HG02943 (cell line): Measurements from ENCODE around the gene PAIP2.
"Not testable (repeated sequence)": the region's sequence is repeated elsewhere in the genome, so short reads cannot be mapped to it uniquely, and the experiment has no call there.

Experiments
- ATAC-seq: cut with Tn5 transposase; IDR thresholded peaks from one replicate; pipeline ENCODE4 v1.9.1; 2021; ENCODE audit warnings: mild to moderate bottlenecking, low read depth, moderate library complexity; ENCODE audit not compliant: unreplicated experiment

The PAIP2 gene

GRCh38 chr5:139341689-139342422 lies at the start of gene PAIP2:
Gene PAIP2 (plus strand): TSS chr5:139341854. CDS start chr5:139363785, 21,931 bp downstream.
- ATAC-seq = peak; percentile 89

GRCh38 chr5:139293202-139293506 lies 48.5 kb upstream of the PAIP2 start:
- ATAC-seq = no peak

- peak; percentile 79 for ATAC-seq
These were observed 47.9 kb upstream of the PAIP2 start, which contains the start of gene MATR3 for GRCh38 chr5:139293507-139294373. Gene MATR3 (plus strand): TSS chr5:139293740. CDS start chr5:139307416, 13,676 bp downstream.

GRCh38 chr5:139294374-139295165 lies 47.1 kb upstream of the PAIP2 start:
- peak; percentile 30 for ATAC-seq

- ATAC-seq = no peak
These were observed 46.2 kb upstream of the PAIP2 start for GRCh38 chr5:139295346-139296057.

- ATAC-seq = no peak
These were observed 45.5 kb upstream of the PAIP2 start for GRCh38 chr5:139296198-139296597.

GRCh38 chr5:139296862-139297326 lies 44.8 kb upstream of the PAIP2 start:
- ATAC-seq = no peak

- ATAC-seq = no peak
These were observed 44.1 kb upstream of the PAIP2 start for GRCh38 chr5:139297439-139298133.

GRCh38 chr5:139298242-139298641 lies 43.4 kb upstream of the PAIP2 start:
- no peak for ATAC-seq

- ATAC-seq = no peak
These were observed 42.2 kb upstream of the PAIP2 start for GRCh38 chr5:139299486-139299885.

GRCh38 chr5:139301808-139302499 lies 39.7 kb upstream of the PAIP2 start:
- no peak for ATAC-seq

- ATAC-seq = no peak
These were observed 37.0 kb upstream of the PAIP2 start for GRCh38 chr5:139304391-139305324.

GRCh38 chr5:139306197-139306596 lies 35.5 kb upstream of the PAIP2 start:
- ATAC-seq = no peak

GRCh38 chr5:139306628-139307379 lies 34.9 kb upstream of the PAIP2 start:
- no peak for ATAC-seq

GRCh38 chr5:139308797-139309196 lies 32.9 kb upstream of the PAIP2 start:
- no peak for ATAC-seq

GRCh38 chr5:139310715-139311186 lies 30.9 kb upstream of the PAIP2 start:
- not testable (repeated sequence) for ATAC-seq

GRCh38 chr5:139312075-139312474 lies 29.6 kb upstream of the PAIP2 start:
- ATAC-seq = no peak
